Amniotic epithelial cell (primary cell): ENCODE data around the gene LARP4B.

Experiments
- DNase-seq: peaks from one replicate; pipeline ENCODE4 v3.0.0-alpha.2; 2010; ENCODE audit warnings: low read depth

Gene LARP4B

DNA sequence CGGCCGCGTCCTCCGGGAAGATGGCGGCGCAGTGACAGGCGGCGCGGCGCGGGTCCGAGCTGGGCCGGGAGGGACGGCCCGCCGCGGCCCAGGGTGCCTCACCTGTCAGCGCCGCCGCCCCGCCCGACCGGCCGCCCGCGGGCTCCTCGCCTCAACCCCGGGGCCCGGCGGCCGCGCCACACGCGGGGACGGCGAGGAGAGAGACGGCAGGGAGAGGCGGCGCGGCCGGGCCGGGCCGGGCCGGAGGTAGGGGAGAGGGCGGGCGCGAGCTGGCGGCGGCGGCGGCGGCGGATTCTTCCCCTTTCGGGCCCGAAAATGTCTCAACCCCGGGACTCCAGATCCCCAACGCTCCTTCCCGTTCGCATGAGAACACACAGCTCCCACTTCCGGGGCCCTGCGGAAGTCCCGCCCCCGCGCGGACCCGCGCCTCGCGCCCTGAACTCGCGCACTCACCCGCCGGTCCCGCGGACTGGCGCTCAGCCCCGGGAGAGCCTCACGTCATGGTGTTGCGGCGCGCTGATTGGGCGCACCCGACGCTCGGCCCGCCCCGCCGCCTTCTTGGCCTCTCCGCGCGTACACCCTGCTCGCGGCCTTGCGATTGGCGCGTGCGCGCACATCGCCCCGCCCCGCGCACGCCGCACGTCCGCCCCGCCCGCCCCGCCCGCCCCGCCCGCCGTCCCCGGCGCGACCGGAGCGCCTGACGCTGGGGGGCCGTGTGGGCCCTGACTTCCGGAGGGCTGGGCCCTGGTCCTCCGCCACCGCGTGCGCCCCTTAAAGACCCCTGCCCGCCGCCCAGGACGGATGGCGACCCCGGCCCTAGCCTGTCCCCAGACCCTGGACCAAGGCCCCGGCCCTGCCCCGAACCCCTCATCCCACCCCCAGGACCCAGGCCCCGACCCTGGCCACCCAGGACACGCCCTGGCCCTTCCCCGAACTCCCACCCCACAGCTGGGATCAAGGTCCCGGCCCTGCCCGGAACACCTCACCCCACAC, at the start of gene LARP4B:
Gene LARP4B (minus strand): TSS at position 380 of the 993 bp plus-strand sequence. CDS start 45,984 bp downstream, outside the sequence.
- peak; percentile 96 for DNase-seq

DNA sequence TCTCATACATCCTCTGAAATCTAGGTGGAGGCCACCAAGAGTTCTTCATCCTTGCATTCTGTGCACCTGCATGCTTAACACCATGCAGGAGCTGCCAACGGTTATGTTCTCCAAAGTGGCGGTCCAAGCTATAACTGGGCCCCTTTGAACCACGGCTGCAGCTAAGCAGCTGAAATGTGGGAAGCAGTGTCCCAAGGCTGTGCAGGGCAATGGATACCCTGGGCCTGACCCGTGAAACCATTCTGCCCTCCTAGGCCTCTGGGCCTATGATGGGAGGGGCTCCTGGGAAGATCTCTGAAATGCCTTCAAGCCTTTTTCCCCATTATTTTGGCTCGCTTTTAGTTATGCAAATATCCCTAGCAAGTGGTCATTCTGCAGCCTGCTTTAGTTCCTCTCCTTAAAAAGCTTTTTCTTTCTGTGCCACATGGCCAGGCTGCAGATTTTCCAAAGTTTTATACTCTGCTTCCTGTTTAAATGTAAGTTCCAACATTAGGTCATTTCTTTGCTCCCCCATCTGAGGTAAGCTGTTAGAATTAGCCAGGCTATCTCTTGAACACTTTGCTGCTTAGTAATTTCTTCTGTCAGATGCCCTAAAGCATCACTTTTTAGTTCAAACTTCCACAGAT, 49.1 kb upstream of the LARP4B start:
- DNase-seq: no peak

DNA sequence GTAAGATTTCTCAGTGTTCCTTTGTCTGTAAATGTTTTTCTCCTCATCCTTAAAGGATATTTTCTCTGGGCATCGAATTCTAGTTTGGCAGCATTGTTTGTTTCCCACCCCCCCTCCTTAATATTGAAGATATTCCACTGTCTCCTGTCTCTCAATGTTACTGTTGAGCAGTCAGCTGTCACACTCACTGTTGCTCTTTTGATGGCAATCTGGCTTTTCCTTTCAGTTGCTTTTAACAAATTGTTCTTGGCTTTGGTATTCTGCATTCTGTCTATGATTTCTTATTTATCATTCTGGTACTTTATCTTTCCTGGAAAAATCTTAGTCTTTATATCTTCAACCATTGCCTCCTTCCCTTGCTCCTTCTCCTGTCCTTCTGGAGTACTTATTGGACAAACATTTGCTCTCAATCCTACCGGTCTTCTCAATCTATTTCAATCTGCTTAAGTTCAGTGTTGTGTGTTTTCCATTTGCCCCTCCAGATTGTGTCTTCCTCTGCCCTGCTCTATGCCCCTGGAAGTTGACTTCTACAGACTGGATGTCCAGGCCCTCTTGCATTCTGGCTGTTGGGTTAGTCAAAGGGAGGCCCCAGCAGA, 47.4 kb upstream of the LARP4B start:
- DNase-seq: peak; percentile 27

DNA sequence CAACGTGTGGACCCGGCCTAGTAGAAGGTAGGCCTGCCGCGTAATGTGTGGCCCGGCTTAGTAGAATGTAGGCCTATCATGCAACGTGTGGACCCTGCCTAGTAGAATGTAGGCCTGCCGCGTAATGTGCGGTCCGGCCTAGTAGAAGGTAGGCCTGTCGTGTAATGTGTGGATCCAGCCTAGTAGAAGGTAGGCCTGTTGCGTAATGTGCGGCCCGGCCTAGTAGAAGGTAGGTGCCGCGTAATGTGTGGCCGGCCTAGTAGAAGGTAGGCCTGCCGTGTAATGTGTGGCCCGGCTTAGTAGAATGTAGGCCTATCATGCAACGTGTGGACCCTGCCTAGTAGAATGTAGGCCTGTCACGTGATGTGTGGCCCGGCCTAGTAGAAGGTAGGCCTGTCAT, 44.8 kb upstream of the LARP4B start:
- DNase-seq: no peak

DNA sequence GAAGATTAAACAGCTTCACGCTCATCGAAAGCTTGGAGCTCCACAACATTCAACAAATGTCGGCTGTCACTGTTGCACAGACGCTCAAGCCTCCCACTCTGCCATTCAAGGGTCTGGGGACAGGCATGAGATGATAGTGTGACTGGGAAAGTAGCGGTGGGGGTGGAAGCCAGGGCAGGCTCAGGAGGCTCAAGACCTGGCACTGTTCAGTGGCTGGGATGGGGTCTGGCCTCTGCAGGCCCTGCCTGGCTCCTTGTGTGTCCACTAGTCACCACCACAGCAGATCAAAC, 43.2 kb upstream of the LARP4B start:
- no peak for DNase-seq

DNA sequence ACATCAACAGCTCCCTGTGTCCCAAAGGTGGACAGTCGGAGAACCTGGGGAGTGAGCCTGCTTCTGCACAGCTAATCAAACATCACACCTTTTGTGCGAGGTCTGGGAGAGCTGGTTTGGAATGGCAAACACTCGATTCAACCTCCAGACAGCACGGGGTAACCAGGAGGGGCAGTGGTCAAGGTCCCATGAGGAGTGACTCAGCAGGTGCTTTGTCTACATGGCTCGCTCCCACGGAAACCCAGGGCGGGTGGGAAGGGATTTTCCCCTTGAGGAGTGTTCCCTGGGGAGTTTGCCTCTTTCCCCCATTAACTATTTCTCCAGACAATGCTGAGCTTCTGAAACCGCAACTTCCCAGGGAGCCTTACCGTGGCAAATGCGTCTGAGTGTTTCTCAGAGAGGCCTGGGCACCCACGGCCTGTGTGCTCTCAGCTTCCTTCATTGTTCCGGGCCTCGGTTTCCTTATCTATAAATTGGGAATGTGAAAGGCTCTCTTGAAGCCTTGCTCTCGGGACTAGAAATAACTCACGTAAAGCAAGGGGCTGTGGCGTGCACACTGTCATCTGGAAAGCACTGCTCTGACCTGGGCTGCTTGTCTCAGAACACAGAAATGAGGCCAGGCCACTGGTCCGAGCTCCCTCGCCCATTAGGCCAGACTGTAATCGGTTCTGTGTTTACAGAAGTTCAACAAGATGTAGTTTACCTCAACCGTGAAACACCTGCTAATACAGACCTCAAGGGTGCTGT, 42.7 kb upstream of the LARP4B start:
- no peak for DNase-seq

DNA sequence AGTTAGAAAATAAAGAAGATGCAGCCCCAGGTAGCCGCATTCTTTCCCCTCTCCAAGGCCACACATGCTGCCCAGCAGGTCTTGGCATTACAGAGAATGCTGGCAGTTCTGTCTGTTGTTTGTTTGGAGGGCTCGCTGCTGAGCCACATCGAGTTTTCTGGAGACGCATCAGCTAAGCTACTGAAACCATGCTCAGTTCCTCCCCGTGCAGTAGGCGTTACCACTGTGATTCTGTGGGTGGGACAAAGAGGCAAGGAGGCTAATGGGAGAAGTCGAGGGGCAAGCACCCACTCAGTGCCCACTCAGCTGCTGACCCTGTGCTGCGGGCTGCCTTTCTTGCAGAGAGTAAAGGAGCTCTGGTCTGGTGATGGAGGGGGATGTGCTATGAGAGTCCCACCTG, 41.3 kb upstream of the LARP4B start:
- DNase-seq: no peak

DNA sequence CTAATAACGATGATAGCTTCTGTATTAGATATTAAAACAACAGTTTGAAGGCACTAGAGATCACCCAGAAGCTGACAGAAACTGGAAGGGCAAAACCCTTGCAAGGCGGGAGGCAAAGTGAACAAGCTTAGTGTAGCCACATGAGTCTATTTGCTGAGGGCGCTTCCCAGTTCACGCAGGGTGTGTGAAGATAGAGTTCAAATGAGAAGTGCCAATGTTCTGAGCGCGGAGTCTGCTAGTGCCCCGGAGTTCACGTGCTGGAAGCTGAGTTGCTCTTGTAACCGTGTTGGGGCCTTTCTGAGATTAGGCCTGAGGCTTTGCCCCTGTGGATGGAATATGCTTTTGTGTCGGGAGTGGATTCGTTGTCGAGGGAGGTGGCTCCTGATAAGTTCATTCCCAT, 40.1 kb upstream of the LARP4B start:
- no peak for DNase-seq

DNA sequence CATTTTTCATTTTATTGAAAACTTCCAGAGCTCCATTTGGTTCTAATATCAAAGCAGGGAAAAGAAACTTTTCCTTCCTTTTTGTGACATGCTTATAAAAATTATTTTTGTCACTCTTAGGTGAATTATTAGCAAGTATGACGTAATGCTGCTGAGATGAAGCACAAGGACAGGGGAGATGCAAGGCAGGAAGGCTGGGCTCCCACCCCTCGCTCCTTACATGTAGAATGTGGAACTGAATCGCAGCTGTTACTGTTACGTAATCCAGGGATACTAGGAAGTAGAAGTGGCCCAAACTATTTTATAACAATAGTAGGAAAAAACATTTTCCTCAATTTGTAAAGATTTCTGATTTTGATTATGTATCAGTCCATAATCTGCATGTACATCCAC, 39.6 kb upstream of the LARP4B start:
- no peak for DNase-seq

DNA sequence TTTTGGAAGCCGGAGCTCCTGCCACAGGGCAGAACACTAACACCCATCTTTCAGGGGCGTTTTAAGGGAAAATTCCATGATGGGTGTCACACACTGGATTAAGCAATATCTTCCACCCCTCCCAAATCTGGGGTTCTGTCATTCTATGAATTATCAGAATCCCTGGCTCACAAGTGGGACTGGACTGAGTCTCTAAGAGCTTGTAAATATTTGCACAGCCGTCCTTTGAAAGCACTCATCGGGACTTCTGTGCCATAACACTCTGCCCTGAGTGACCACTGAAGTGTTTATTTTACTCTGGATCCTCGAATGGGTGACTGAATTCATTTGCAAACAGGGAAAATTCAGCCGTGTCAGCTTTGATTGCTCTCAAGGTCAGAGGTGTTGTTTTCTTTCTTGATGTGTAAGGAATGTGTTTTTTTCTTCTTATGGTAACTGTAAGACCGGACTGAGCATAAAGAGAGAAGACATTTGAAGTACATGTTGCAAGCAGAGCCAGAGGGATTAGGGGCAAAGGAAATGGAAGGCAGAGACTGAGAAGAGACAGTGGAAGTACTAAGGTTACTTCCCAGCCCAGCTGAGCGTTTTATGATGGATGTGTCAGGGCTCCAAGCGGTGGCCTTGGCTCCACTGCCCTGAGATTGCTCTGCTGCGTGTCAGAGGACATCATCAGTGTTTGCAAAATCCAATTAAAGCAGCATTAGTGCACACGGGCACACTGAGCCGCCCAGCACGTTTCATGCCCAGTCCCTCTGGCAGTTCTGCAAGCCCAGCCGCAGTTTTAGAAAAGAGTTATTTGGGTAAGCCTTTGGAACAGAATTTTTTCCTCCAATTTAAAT, 39.0 kb upstream of the LARP4B start:
- peak; percentile 54 for DNase-seq

DNA sequence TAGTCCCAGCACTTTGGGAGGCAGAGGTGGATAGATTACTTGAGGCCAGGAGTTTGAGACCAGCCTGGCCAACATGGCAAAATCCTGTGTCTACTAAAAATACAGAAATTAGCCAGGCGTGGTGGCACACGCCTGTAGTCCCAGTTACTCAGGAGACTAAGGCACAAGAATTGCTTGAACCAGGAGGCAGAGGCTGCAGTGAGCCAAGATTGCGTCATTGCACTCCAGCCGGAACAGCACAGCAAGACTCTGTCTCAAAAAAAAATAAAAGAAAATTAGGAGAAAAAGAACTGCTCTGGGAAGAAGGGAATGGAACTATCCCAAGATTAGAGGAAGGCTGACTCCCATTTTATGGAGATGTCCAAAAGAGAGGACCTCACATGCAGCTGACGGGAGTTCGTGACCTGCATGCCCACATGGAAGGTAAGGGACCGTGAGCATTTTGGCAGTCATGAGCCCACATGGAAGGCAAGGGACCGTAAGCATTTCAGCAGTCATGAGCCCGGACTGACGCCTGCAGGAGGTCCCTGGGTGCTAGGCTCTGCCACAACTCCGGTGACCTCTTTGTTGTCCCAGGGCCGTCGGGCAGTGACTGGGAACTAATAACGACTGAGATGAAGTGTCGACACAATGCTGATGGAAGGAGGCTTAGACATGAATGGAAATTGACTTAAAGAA, 38.1 kb upstream of the LARP4B start:
- no peak for DNase-seq

DNA sequence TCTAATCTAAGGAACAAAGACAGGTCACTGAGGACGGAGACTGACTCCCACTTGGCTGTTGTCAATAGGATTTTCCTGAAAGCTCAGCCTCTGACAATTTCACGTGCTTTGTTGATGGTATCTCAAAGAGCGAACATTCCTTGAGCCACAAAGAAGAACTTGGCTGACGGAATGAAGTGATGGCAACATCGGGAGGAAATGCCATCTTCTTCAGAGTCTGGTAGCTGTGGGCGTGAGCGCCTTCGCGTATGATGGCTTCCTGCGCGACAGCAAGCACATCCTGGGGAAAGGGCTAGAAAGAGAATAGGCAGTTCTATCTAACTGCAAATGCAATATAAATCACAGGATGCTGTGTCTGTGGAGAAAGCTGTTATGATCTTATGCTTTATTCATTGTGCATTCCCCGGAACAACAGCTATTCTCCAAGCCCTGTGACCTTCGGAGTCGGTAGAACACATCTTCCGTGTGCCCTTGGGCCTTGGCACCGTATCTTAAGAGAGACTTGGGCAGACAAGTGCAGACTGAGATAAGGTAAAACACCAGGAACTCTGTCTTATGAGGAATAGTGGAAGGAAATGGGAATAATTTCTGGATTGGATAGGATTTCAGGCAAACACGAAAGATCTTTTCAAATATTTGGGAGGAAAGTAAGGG, 37.2 kb upstream of the LARP4B start:
- no peak for DNase-seq

DNA sequence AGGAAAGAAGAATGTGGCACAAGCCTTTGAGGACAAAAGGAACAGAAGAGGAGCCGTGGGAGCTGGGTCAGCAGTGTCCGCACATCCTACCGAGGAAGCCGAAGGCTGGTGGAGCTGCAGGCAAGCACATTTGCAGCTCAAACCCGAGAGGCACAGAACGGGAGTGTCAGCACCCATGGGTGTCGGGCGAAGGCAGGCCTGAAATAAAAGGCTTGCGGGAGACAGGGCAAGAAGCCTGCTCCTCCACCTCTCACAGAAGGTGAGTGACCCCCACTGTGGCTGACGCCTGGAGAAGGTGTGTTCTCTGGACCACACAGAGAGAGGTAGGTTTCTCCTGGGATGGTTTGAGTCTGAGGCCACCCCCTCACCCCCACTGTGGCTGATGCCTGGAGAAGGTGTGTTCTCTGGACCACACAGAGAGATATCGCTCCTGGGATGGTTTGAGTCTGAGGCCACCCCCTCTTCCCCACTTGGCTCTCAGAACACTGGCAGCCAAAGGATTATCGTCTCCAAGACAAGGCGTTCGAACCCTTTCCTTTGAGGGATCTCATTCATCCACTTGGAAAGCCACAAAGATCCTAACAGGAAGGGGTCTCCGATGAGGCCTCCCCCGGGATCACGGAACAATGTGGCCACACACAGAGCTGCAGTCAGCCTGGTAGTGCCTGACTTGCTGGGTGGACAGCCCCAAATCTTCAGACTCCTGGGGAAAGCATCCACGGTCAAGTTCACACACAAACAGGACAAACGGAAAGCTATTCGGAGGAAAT, 35.1 kb upstream of the LARP4B start:
- DNase-seq: no peak

DNA sequence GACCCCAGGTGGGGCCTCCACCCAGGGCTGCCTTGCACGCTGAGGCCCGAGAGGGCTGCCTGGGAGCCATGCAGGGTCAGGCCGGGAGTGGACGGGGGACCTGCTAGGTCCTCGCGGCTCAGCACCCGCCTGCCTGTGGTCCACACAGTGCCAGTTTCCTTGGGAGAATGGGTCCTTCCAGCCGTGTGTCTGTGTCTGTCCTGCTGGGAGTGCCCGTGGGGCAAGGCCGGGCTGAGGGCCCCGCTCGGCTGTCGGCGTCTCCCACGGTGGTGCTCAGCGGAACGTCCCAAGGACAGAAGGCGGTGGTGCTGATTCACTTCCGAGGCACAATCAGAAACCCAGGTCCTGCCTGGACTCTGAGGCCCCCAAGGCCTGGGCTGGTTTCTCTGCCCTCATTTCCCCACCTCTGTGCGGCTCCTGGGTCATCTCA, 33.5 kb upstream of the LARP4B start:
- DNase-seq: no peak

DNA sequence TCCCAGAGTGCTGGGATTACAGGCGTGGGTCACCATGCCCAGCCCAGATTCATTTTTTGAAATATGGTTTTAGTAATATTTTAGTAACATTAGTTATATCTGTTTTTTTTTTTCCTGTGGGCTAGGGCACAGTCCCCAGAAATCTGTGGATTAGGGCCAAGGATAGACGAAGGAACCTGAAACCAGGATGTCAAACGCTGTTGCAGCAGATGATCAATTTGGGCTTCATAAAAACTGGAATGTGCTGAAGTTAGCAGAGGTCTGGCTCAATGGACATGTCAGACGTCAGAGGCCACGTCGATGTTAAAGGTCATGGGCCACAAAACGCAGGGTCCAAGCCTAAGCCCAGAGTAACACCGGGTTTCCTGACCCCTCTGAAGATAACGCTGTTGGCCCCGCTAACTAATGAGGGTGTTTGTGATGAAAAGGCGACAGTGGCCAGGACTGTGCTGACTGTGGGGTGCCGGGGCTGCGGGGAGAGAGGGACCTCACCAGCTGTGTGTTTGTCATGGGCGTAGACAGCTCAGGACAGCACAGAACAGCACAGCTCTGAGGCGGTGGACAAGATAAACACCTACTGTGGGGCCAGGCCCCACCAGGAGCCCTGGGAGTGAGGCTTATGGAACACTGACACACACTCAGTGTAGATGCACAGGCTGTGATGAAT, 32.9 kb upstream of the LARP4B start:
- no peak for DNase-seq

DNA sequence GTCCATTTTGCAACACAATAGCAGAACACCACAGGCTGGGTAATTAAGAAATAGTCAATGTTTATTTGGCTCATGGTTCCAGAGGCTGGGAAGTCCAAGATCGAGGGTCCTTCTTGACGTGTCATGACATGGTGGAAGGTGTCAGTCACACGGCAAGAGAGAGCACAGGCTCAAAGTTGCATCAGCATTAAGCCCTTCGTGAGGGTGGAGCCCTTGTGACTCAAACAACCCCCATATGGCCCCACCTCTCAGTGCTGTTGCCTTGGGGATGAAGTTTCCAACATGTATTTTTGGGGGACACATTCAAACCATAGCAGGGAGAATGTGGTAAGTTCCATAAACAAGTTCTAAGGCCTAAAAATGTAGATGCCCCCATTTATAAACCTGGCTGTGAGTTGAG, 32.1 kb upstream of the LARP4B start:
- DNase-seq: no peak

DNA sequence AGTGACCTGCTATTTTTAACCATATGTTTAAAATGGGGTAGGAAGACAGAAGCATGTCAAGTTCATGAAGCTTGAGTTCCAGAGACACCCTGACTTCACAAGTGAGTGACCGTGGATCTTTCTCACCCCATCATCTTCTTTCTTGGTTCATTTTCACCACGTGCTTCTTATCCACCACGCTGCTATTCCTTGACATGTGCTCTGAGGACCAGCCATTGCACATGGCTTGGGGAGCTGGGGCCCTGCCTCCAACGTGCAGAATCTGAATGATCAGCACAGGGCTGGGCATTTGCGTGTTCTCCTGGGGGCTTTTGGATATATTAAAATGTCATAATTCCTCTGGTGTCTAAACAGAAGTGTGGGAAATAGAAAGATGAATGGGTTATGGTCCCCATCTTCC, 31.7 kb upstream of the LARP4B start:
- DNase-seq: no peak

DNA sequence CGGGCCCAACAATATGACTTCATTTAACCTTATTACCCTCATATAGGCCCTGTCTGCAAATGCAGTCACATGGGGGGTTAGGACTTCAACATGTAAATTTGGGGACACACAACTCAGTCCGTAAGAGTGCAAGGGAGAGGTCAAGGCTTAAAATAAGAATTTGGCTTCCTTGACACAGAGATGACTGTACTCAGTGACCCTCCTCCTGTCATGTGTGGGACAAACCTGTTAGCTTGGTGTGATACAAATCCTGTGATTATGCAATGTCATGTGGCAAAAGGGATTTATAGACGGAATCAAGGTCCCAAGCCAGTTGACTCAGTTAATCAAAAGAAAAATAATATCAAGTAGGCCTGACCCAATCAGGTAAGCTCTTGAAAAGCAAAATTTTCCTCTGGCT, 30.8 kb upstream of the LARP4B start:
- no peak for DNase-seq

DNA sequence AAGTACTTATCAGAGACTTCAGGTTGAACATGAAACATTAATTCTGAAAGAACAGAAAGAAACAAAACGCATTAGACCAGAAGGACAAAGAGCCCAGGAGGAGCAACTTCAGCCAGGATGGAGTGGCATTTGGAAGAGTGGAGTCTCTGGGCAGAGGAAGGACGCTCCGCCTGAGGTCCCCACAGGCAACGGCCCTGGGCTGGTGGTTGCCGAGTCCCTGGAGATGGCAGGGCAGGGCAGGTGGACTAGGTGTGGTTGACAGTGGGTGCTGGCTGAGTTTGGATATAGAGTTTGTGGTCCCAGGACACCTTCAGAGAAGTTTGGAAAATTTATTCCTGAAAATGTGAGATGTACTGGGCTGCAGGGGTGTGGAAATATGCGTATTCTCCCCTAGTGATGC, 27.4 kb upstream of the LARP4B start:
- no peak for DNase-seq
